NCI-H526 treated with DMSO at 0.1 percent for 48 hours (cell line): ENCODE results near the gene VSIG10L2.
"Not testable (repeated sequence)": the region's sequence is repeated elsewhere in the genome, so short reads cannot be mapped to it uniquely, and the experiment has no call there.

Experiments used
- DNase-seq: peaks from one replicate; lab custom pipeline; 2025; lab: John Stamatoyannopoulos, UW

The VSIG10L2 gene

DNA sequence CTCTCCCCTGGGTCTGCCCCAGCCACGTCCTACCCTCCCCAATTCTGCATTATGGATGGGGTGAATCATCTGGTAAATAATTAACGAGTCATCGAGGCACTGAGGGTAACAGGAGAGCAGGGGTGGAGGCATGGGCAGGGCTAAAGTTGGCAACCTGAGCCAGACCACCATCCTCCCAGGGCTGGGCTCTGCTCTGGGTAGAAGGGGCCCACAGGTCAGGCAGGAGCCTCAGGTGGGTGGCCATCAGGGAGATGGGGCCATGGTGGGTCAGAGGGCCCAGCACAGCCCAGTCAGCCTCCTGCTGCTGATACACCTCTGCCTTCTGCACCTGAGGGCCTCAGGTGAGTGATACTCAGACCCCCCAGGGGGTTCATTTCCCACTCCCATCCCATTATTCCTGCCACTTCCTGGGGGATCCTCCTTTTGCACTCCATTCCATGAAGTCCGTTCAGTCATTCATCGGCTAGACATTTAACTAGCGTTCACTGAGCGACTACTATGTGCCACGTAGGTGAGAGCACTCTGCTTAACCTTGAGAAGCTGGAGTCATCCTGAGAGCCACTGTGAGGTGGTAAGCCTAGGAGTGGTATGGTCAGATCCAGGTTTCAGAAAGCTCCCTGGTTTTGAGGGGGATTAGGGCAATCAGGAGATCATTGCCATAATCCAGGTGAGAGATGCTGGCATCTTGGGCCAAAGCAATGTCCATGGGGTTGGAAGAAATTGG is at the start of gene VSIG10L2:
Gene VSIG10L2 (plus strand): TSS at position 248 of the 724 bp plus-strand sequence. CDS start 12 bp downstream, at position 260.
- DNase-seq: no peak

DNA sequence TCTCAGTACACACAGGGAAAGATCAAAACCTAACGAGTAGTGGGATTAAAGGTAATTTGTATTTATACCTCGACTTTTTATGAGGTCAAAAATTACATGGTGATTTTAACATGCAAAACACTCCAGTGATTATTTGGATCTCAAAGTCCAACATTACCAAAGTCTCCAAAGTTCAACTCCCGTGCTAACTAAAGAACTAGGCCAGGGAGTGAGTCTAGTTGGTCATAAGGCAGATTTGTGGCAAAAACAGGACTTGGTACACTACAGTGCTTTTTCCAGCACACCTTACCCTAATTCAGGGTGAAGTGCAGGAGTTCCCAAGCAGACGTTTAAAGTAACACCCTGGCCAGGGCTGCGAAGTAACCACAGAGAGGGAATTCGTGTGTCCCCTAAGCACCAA is 44.0 kb upstream of the VSIG10L2 start:
- no peak for DNase-seq

DNA sequence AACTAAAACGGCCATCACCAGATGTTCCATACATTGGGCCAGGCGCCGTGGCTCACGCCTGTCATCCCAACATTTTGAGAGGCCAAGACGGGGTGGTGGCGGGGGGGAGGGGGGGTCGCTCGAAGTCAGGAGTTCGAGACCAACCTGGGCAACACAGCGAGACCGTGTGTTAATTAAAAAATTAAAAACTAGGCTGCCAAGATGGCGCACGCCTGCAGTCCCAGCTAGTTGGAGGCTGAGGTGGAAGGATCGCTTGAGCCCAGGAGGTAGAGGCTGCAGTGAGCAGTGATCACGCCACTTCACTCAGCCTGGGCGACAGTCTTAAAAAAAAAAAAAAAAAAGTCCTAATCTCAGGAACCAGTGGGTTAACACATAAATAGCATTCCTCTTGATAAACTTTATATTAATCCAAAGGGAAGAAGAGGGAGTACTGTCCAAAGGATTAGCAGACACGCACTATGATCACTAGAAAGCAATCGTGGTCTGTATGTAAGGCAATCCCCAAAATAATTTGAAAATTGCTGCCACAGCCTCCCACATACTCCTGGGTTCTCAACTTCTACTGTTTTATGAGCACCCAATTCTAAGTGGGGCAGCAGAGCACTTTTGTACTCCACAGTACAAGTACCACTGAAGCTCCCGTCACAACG is 43.4 kb upstream of the VSIG10L2 start:
- no peak for DNase-seq

DNA sequence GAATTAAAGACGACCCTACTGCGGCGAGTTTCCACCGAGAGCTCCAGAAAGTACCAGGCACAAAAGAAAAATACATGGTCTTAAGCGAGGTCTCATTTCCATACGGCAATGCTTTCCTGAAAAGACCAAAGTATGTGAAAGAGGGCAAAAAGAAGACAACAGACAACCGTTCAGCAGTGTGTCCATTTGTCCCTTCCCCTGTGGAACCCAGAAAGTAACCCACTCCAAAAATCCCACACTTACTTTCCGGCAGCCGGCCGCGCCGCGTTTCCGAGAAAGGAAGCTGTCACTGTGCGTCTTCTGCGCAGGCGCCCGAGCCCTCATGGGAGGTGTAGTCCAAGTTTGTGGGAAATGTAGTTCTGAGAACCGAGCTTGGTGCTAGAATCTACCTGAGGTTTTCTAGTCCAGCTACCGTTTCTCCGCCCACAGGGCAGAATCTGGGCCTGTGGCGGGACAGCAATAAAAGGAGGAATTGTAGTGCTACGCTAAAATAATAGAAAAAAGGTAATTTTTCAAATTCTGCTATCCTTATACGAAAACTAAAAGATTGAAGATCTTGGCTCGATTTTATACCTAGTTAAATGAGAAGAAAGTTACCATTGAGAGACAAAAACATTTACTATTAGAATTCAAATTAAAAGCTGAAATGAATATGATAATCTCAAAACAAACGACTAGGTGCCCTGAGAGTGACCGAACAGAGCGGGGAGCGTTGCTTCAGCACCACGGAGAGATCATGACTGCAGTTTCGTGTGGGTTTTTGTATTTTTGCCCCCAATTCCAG is 42.7 kb upstream of the VSIG10L2 start, which contains the start of gene PUS3:
Gene PUS3 (minus strand): TSS at position 280 of the 784 bp plus-strand sequence. CDS start 6,922 bp downstream, outside the sequence.
- DNase-seq: peak; percentile 98

DNA sequence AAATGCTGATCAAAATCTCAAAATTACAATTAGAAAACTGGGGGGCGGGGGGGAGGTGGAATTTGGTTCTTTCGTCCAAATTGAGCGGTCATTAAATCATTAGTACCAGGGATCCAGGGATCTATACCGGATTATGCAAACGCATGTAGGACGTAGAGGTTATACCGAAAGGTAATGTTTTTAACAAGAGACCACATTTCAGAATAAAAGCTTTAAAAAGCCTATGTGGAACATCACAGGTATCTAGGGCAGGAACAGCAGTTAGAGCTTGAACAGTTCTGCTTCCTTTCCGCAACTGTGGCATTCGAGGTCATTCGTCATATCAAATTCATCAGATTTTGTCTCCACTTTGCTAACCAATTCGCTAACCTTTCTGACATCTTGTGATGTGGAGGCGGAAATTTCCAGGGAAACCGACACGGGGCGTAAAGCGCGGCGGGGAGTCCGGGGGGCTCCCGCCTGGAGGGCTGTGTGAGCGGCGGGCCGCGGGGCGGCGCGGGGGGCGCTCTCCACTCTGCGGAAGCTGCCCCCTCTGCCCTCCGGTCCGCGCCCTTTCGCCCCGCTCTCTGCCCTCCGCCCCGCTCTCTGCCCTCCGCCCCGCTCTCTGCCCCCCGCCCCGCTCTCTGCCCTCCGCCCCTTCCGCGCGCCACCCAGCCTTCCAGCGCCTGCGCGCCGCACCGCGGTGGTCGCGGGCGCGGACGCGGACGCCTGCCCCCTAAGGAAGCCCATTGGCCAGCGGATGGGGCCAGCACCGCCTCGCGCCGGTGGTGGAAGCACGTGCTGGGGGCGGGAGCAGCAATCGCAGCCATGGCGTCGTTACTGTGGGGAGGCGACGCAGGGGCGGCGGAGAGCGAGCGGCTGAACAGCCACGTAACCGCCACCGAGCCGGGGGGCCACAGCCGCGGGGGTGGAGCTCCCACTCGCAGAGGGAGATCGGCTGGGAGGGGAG is 41.9 kb upstream of the VSIG10L2 start, which contains the start of gene DDX25:
Gene DDX25 (plus strand): TSS at position 798 of the 949 bp plus-strand sequence. CDS start 10 bp downstream, at position 808.
- peak; percentile 75 for DNase-seq

DNA sequence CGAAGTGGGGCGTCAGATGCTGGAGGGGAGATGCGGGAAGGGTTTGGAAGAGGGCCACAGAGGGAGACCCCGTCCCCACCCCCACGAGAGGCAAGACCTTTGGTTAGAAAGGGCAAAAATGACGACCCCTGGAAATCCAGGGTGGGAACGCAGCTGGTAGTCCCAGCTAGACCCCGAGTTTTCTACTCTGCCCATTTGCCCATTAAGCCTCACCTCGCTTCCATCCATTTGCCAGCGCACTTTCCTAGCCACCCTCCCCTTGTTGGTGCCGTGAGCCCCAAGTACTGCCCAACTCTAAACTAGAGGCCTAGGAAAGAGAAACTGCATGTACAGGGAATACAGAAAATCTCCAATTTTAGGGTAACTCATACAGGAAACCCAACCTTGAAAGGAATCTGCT is 41.2 kb upstream of the VSIG10L2 start:
- DNase-seq: no peak

DNA sequence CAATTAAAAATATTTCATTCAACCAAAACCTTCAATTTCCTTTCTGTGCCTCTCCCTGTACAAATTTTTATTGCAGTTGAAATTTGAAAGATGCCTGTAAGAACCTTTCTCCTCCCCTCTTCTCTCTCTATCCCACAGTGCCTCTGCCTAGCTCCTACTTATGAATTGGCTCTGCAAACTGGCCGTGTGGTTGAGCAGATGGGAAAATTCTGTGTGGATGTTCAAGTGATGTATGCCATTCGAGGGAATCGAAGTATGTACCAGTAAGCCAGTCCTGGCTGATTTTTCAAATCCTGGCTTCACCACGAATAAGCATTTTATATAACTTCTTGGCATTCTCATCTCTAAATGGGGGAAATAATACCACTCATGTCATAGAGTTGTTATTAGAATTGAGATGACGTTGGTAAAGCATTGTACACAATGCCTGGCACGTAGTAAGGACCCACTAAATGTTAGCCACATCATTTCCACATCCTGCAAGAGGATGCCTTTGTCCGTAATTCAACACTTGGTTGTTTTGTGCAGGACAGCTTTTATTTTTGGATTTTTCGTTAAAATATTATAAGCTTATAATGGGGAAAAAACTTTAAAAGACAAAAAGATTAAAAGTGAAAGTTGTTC is 35.5 kb upstream of the VSIG10L2 start:
- no peak for DNase-seq

DNA sequence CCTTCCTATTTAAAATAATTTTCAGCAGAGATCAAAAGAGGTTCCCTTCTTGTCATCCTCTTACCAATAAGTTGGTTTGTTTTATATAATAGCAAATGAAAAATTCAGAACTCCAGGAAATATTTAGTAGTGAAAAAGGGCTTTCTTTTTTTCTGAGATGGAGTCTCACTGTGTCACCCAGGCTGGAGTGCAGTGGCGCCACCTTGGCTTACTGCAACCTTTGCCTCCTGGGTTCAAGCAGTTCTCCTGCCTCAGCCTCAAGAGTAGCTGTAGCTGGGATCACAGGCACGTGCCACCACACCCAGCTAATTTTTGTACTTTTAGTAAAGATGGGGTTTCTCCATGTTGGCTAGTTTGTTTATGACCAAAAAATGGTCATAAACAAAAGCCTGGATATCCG is 31.2 kb upstream of the VSIG10L2 start:
- DNase-seq: not testable (repeated sequence)

DNA sequence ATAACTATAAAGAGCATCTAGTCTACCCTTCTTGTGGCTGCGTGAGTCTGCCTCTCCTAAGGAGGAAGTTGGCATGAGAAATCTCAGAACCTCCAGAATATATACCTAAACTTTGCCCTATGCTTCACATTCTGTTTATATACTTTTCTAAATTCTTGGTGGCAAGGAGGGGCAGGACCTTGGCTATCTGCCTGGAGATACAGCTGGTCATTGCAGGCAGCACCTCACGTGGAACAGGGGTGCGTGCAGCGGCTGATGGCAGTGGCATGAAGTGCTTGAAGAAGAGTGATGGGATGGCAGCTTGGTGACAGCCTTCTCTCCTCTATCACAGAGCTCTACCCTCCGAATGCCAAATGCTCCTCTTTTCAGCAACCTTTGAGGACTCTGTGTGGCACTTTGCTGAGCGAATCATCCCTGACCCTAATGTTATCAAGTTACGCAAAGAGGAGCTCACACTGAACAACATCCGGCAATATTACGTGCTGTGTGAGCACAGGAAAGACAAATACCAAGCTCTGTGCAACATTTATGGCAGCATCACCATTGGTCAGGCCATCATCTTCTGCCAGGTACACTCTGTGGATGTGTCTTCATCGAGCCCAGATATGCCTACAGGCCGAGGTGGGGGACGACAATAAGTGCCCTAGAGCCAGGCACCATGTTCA is 29.0 kb upstream of the VSIG10L2 start:
- DNase-seq: no peak

DNA sequence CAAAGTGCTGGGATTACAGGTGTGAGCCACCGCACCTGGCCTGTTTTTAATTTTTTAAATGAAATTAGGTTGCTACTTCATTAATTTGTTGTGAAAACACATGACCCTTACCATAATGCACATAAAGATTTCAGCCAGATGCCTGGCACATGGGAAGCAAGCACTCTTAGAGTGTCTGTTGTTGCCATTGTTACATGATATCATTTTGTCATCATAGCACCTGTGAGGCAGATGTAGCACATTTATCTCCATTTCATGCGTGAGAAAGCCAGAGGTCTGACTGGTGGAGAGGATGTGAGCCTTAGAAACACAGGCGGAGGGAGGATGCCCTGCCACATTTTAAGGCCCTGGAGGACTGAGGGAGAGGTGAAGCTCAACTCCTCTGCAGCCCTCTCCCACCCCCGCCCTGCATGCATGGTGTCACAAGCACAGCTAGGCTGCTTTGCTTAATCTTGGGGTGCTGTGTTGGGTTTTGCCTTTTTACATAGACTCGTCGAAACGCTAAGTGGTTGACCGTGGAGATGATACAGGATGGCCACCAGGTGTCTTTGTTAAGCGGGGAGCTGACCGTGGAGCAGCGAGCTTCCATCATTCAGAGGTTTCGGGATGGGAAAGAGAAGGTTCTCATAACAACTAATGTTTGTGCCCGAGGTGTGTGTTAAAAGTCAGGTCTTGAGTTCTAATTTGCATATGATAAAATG is 27.6 kb upstream of the VSIG10L2 start:
- no peak for DNase-seq

DNA sequence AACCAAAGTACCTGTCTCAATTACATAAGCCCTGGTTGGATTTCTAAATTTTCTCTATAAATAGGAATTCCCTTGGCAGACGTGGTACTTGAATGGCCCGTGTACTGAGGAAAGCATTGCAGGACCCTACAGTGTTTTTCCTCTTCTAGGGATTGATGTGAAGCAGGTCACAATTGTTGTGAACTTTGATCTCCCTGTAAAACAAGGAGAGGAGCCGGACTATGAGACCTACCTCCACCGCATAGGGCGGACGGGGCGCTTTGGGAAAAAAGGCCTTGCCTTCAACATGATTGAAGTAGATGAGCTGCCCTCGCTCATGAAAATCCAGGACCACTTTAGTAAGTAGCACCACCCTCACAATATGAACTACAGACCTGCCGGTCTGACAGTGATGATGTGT is 24.8 kb upstream of the VSIG10L2 start:
- no peak for DNase-seq

DNA sequence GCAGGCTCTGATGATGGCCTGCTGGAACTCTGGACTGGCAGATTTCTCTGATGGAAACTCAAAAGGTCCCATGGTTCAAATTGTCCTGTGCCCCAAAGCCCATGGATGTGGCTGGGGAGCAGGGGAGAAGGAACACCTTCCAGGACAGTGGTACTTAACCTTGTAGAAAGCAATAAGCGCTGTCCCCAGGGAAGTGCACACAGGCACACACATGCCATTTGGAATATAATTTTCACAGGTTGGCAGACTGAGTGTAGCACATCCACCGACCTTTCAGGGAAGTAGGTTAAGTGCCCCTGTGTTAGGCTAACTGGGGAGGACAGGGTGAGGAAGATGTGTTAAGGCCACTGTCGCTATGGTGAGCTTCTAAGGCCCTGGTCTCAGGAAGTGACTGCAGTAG is 23.7 kb upstream of the VSIG10L2 start:
- DNase-seq: no peak

DNA sequence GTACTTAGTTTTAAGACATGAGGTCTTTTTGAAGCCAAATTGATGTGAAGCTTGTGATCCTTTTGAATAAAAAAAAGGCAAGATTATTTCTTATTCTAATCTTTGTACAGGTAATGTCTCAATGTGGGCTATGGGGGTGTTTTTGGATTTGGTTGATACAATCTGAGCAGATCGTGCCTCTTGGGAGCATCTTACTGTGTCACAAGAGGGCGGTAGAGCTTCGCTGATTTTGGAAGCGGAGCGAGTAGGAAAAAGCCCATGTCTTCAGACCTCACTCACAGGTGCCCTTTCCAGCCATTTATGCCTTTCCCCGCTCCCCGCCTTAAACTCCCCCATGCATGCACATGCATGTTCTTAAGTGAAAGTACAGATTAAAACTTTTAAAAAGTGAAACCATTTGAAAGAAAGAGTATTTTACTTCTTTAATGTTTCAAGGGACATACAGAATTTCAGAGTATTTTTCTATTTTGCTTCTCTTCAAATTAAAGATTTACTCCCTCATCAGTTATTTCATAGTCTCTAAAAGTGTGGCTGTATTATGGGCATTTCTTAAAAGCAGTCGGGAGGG is 22.7 kb upstream of the VSIG10L2 start:
- peak; percentile 84 for DNase-seq

DNA sequence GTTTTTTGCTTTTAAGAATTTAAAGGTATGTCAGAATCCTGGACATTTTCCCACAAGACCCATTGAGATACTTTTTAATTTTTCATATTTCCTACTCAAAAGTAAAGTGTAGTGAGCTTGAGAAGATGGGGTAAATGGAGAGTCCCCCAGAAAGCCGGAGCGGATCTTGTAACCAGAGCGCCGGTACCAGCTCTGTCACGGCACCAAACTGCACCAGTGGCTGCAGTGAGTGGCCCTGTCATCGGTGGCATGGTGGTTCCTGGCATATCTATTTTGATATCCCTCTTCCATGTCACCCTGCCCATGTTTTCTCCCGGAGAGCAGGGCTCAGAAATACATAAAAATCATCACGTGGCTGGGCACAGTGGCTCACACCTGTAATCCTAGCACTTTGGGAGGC is 22.2 kb upstream of the VSIG10L2 start:
- no peak for DNase-seq

DNA sequence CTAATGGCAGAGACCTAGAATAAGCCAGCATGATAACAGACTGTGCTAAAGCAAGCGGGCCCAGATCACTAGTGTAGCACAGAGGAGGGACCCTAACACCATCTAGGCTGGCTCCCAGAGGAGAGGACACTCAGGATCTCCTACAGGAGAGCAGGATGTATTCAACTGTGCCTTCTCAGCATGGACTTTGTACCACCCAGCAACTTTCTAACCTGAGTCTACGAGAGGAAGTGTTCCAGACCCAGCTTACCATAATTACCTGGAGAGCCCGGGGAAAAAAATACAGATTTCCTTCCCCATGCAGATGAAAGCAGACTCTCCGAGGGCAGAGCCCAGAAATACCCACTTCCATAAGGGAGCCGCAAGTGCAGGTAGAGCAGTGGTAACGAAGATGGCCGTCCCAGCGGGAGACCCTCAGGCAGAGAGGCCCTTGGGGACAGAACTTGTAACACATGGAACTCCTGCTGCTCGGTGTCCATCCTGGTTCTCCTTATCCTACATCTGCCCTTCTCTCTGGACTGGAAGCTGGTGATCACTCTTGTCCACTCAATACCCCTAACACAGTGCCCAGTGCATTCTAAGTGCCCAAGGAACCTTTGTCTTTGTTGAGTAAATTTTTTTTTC is 21.3 kb upstream of the VSIG10L2 start:
- DNase-seq: no peak

DNA sequence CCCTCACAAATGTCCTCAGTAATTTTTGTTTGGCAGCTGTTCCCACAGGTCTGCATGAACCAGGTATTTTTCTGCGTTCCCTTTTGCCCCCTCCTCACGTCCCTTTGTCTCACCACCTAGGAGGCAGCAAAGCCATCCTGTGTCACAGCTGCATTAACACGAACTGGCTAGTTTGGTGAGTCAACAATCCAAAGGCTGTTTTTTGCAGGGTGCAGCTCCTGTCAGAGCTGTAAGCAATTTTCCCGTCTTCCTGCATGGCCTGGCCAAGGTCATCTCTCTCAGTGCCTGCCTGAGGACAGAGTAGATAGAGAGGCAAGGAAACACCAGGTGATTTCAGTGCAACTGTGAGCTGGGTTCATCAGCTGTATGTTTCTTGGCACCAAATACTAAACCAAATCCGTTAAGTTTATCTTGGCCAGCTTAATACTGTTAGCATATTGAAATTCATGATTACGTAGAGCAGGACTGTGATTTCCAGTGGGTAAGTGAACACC is 20.6 kb upstream of the VSIG10L2 start:
- DNase-seq: no peak

DNA sequence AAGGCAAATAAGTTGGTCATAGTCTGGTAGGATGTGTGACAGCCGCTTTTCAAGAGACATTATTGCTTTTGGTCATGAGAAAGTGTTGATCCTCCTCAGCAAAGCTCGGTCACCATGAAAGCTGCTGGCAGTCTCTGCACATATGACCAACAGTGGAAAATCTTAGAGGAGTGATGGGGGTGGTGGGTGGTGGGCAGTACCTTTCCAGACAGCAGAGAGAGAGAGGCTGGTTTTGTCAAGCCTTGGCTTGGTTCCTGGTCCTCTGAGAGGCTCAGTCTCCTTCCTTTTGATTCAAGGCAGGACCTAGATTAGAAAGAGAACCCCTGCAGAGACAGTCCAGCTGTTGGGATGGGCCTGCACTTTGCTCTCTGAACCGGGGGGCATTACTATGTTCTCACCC is 20.0 kb upstream of the VSIG10L2 start:
- DNase-seq: no peak

DNA sequence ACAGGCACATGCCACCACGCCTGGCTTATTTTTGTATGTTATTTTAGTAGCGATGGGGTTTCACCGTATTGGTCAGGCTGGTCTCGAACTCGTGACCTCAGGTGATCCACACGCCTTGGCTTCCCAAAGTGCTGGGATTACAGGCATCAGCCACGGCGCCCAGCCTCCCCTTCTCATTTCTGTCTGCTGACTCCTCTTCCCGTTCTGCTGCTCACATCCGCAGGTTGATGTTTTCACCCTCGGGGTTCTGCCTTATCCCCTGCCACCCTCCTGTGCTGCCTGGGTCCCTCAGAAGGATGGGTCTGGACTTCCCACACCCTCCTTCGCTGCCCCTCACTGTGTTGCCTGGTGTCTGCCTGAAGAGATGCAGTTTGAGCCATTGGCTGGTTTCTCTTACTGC is 19.2 kb upstream of the VSIG10L2 start:
- no peak for DNase-seq
